SK-N-SH (cell line): ENCODE measurements around the gene UBIAD1. TPM values are rescaled to one million over a fixed set of nuclear protein-coding genes. Genes with fewer than 3 reads are reported as not detected.

Source experiments
- CTCF ChIA-PET: fragments of 300-600, 350-600 bp; formaldehyde crosslinking; extraction: SDS; loops from one replicate; lab custom pipeline; 2021; lab: Yijun Ruan, JAX
- POLR2A ChIA-PET: fragments of 350-600 bp; sonication (Branson Sonifier 250); formaldehyde crosslinking; extraction: SDS; loops from one replicate; lab custom pipeline; 2020; ENCODE audit warnings: antibody characterized with exemption, inconsistent platforms; lab: Yijun Ruan, JAX
- DNase-seq: peaks from one replicate; pipeline ENCODE4 v3.0.0; 2012
- H2AFZ ChIP-seq: fragments of 200-600 bp; sonication (generic); 2 replicates; pipeline ENCODE4 v1.8.1; 2016; ENCODE audit warnings: antibody characterized with exemption, mild to moderate bottlenecking, low read depth
- H3F3A ChIP-seq: fragments of 200-600 bp; sonication (generic); replicated peaks from 2 replicates; pipeline ENCODE3; 2016; ENCODE audit warnings: antibody characterized with exemption, mild to moderate bottlenecking; ENCODE audit not compliant: insufficient read depth
- H3K27ac ChIP-seq, 2 experiments: fragments of 200-500 bp in 1 of 2; fragments of 200-600 bp in 1 of 2; sonication (Bioruptor generic) in 1 of 2; sonication (generic), shearing (Covaris generic) in 1 of 2; 2 replicates each; pipeline versions ENCODE4 v1.5.1 to v1.6.1; 2014 to 2016; ENCODE audit warnings: low read depth in 2 of 2, inconsistent platforms in 1 of 2, low read length in 1 of 2, mild to moderate bottlenecking in 1 of 2, mixed read lengths in 1 of 2
- H3K27me3 ChIP-seq: fragments of 200-600 bp; sonication (generic), shearing (Covaris generic); 2 replicates; pipeline ENCODE4 v1.6.1; 2016; ENCODE audit warnings: mixed run types; ENCODE audit not compliant: insufficient read depth
- H3K36me3 ChIP-seq, 2 experiments: fragments of 200-500 bp in 1 of 2; fragments of 200-600 bp in 1 of 2; sonication (Bioruptor generic) in 1 of 2; sonication (generic) in 1 of 2; replicated peaks in 1 of 2; 2 replicates each; pipeline versions ENCODE3 to v1.5.1; 2014 to 2016; ENCODE audit warnings: low read length in 1 of 2, mild to moderate bottlenecking in 1 of 2; ENCODE audit not compliant: insufficient read depth in 2 of 2, control insufficient read depth in 1 of 2
- H3K4me1 ChIP-seq, 2 experiments: fragments of 200-500 bp in 1 of 2; fragments of 200-600 bp in 1 of 2; sonication (Bioruptor generic) in 1 of 2; sonication (generic), shearing (Covaris generic) in 1 of 2; 2 replicates each; pipeline versions ENCODE4 v1.5.1 to v1.6.1; 2014 to 2016; ENCODE audit warnings: low read depth in 1 of 2, low read length in 1 of 2, mixed run types in 1 of 2; ENCODE audit not compliant: insufficient read depth in 2 of 2, control insufficient read depth in 1 of 2
- H3K4me2 ChIP-seq: fragments of 200-600 bp; sonication (generic), shearing (Covaris generic); 2 replicates; pipeline ENCODE4 v1.6.1; 2017; ENCODE audit warnings: mixed run types
- H3K4me3 ChIP-seq, 2 experiments: fragments of 200-500 bp in 1 of 2; fragments of 200-600 bp in 1 of 2; sonication (Bioruptor generic) in 1 of 2; sonication (generic), shearing (Covaris generic) in 1 of 2; 2 replicates each; pipeline versions ENCODE4 v1.5.1 to v1.8.1; 2014 to 2016; ENCODE audit warnings: low read depth in 2 of 2, inconsistent platforms in 1 of 2, low read length in 1 of 2, mild to moderate bottlenecking in 1 of 2, mixed read lengths in 1 of 2, moderate library complexity in 1 of 2
- H3K79me2 ChIP-seq: fragments of 200-600 bp; sonication (generic); 2 replicates; pipeline ENCODE4 v1.8.1; 2017; ENCODE audit warnings: mild to moderate bottlenecking; ENCODE audit not compliant: insufficient read depth
- H3K9ac ChIP-seq: fragments of 200-600 bp; sonication (generic); 2 replicates; pipeline ENCODE4 v1.6.1; 2017; ENCODE audit warnings: mixed run types
- H3K9me2 ChIP-seq: fragments of 200-600 bp; sonication (generic); 2 replicates; pipeline ENCODE4 v1.6.1; 2017; ENCODE audit warnings: mixed run types
- H3K9me3 ChIP-seq: fragments of 200-600 bp; sonication (generic); 2 replicates; pipeline ENCODE4 v1.6.1; 2017; ENCODE audit warnings: mixed run types, mild to moderate bottlenecking, moderate library complexity
- H4K20me1 ChIP-seq: fragments of 200-600 bp; sonication (generic); 2 replicates; pipeline ENCODE4 v1.6.1; 2017; ENCODE audit warnings: mild to moderate bottlenecking, mixed run types; ENCODE audit not compliant: insufficient read depth
- ELF1 ChIP-seq: IDR thresholded peaks from 2 replicates; pipeline ENCODE4 v1.4.0; 2012
- EP300 ChIP-seq, 2 experiments: IDR thresholded peaks; 2 replicates each; pipeline versions ENCODE4 v1.4.0 to v1.6.1; 2012; ENCODE audit warnings: borderline replicate concordance in 1 of 2, low read depth in 1 of 2, low read length in 1 of 2
- EZH2phosphoT487 ChIP-seq: fragments of 200-600 bp; sonication (generic); IDR thresholded peaks from 2 replicates; pipeline ENCODE4 v1.6.1; 2017; ENCODE audit warnings: low read depth, mixed run types, mild to moderate bottlenecking, antibody characterized with exemption, moderate library complexity, borderline replicate concordance
- FOSL2 ChIP-seq: IDR thresholded peaks from 2 replicates; pipeline ENCODE4 v1.4.0; 2012; ENCODE audit warnings: low read depth, mild to moderate bottlenecking, moderate library complexity, borderline replicate concordance
- FOXJ3 ChIP-seq: sonication (generic); formaldehyde crosslinking; IDR thresholded peaks from 2 replicates; pipeline ENCODE4 v1.5.1; 2020; ENCODE audit warnings: mild to moderate bottlenecking, missing genetic modification reagents
- FOXM1 ChIP-seq: IDR thresholded peaks from 2 replicates; pipeline ENCODE4 v1.4.0; 2012; ENCODE audit warnings: low read depth, mild to moderate bottlenecking
- GATA2 ChIP-seq: sonication (generic); formaldehyde crosslinking; IDR thresholded peaks from 2 replicates; pipeline ENCODE4 v1.5.0; 2020; ENCODE audit warnings: mild to moderate bottlenecking, missing genetic modification reagents
- JUND ChIP-seq: IDR thresholded peaks from 2 replicates; pipeline ENCODE4 v1.4.0; 2012
- MAX ChIP-seq: IDR thresholded peaks from 2 replicates; pipeline ENCODE4 v1.4.0; 2012; ENCODE audit warnings: low read depth
- NFIC ChIP-seq: IDR thresholded peaks from 2 replicates; pipeline ENCODE4 v1.4.0; 2012; ENCODE audit warnings: borderline replicate concordance
- PBX3 ChIP-seq: IDR thresholded peaks from 2 replicates; pipeline ENCODE4; 2012
- POLR2AphosphoS5 ChIP-seq: IDR thresholded peaks from 2 replicates; pipeline ENCODE4 v1.6.1; 2012; ENCODE audit warnings: low read depth, low read length
- RAD21 ChIP-seq: IDR thresholded peaks from 2 replicates; pipeline ENCODE4 v1.6.1; 2012; ENCODE audit warnings: mild to moderate bottlenecking, low read length
- REST ChIP-seq: IDR thresholded peaks from 2 replicates; pipeline ENCODE4 v1.6.1; 2012; ENCODE audit warnings: mild to moderate bottlenecking, low read depth, low read length, moderate library complexity
- SIN3A ChIP-seq: IDR thresholded peaks from 2 replicates; pipeline ENCODE4 v1.6.1; 2012; ENCODE audit warnings: low read depth, mild to moderate bottlenecking, low read length, moderate library complexity, borderline replicate concordance
- SMC3 ChIP-seq: IDR thresholded peaks from 2 replicates; pipeline ENCODE4 v1.6.1; 2012; ENCODE audit warnings: low read depth, low read length, improper control_type of control experiment
- TCF12 ChIP-seq: IDR thresholded peaks from 2 replicates; pipeline ENCODE4 v1.4.0; 2012
- USF1 ChIP-seq: IDR thresholded peaks from 2 replicates; pipeline ENCODE4 v1.4.0; 2012; ENCODE audit warnings: low read depth, borderline replicate concordance
- YY1 ChIP-seq: IDR thresholded peaks from 2 replicates; pipeline ENCODE4 v1.4.0; 2012; ENCODE audit warnings: low read depth, mild to moderate bottlenecking
- WGBS: methylation state at CpG from one replicate; pipeline ENCODE4 v1.1.6; 2017; ENCODE audit warnings: low lambda C conversion rate; 5-methylcytosine and 5-hydroxymethylcytosine counted together
- polyA plus RNA-seq, 3 experiments: library from polyadenylated mRNA; depleted of rRNA; stranded (reverse); fragments of >200 nt; gene quantifications; 2 replicates each; pipeline ENCODE4 v1.2.3, GENCODE V29; 2012

The UBIAD1 gene
- polyA plus RNA-seq, 1 of the 3 experiments (the other 2 are of a cell fraction) = 13.7 TPM

GRCh38 chr1:11333631-11334030 lies 60.6 kb downstream of the UBIAD1 start:
- no peaks in the 10 kb centered on the region for H3K9me2 ChIP-seq
- peaks cover 0 to 7% of the 10 kb centered on the region in 2 experiments; a peak in 1 of 4 replicates for H3K4me1 ChIP-seq
- H3K36me3 ChIP-seq = no peaks in the 10 kb centered on the region
- no peak for DNase-seq
- no peak overlapping the region for H3K27ac ChIP-seq
- H3K4me2 ChIP-seq = no peak overlapping the region
- 60% methylated on average over 7 of the region's 7 CpGs for WGBS
- H3F3A ChIP-seq = no peaks in the 10 kb centered on the region
- CTCF ChIA-PET = interaction anchor here (0.7 to 2.2 kb wide), 5 partner anchors 13 to 317 kb away, joined by 3 to 8 read pairs (median 4); partner anchors contain the start of gene UBIAD1
- no peaks in the 10 kb centered on the region for H4K20me1 ChIP-seq
- TF ChIP-seq SIN3A = no peak
- TF ChIP-seq, all 33 proteins: peak for 0
- Histone ChIP-seq H3K79me2 (no peaks in the 10 kb centered on the region), H2AFZ (no peak overlapping the region), H3K9me3 (no peaks in the 10 kb centered on the region), H3K4me3 (no peak overlapping the region), H3K27me3 (no peaks in the 10 kb centered on the region), H3K9ac (no peak overlapping the region)
- POLR2A ChIA-PET = no interaction called here

GRCh38 chr1:11334261-11334804 lies 61.3 kb downstream of the UBIAD1 start:
- POLR2A ChIA-PET = no interaction called here
- H3K9me3 ChIP-seq = no peaks in the 10 kb centered on the region
- H4K20me1 ChIP-seq = no peaks in the 10 kb centered on the region
- no peaks in the 10 kb centered on the region for H3K36me3 ChIP-seq
- WGBS = 62% methylated on average over 11 of the region's 13 CpGs
- H3K27ac ChIP-seq = no peak overlapping the region
- no peaks in the 10 kb centered on the region for H3F3A ChIP-seq
- no peak overlapping the region for H3K4me3 ChIP-seq
- peaks cover 0 to 7% of the 10 kb centered on the region in 2 experiments; a peak in 1 of 4 replicates for H3K4me1 ChIP-seq
- DNase-seq = no peak
- H3K79me2 ChIP-seq = no peaks in the 10 kb centered on the region
- no peak overlapping the region for H3K9ac ChIP-seq
- no peaks in the 10 kb centered on the region for H3K9me2 ChIP-seq
- CTCF ChIA-PET = interaction anchor here (0.6 to 2.2 kb wide), 7 partner anchors 14 to 316 kb away, joined by 3 to 8 read pairs (median 3); partner anchors contain the start of gene UBIAD1
- H3K27me3 ChIP-seq = no peaks in the 10 kb centered on the region
- TF ChIP-seq RAD21 = no peak
- no peak for TF ChIP-seq ELF1
- no peak for TF ChIP-seq REST
- no peak for TF ChIP-seq EZH2phosphoT487
- no peak for TF ChIP-seq POLR2AphosphoS5
- TF ChIP-seq NFIC = no peak
- TF ChIP-seq FOXM1 = no peak
- TF ChIP-seq EP300 (IDR thresholded peaks at IDR 0.05; ENCODE audit: borderline replicate concordance in 1 of 2, low read depth in 1 of 2, low read length in 1 of 2) = no peak
- TF ChIP-seq TCF12 = no peak
- TF ChIP-seq YY1 = no peak
- no peak for TF ChIP-seq PBX3
- TF ChIP-seq USF1 = no peak
- TF ChIP-seq JUND = no peak
- no peak for TF ChIP-seq GATA2 (CRISPR knock-in tag)
- no peak for TF ChIP-seq SMC3
- TF ChIP-seq MAX = no peak
- no peak for TF ChIP-seq FOSL2
- TF ChIP-seq FOXJ3 (CRISPR knock-in tag) = no peak
- TF ChIP-seq, all 33 proteins: peak for 0
- no peak overlapping the region for H2AFZ ChIP-seq
- no peak overlapping the region for H3K4me2 ChIP-seq
